ENCODE measurements around the gene MPST.

GRCh38 chr22:37002633-37003032 is 16.9 kb upstream of the MPST start:
- no peak for TF ChIP-seq REST (IDR thresholded peaks at IDR 0.05; ENCODE audit: low read depth)
- TF ChIP-seq EZH2 (IDR thresholded peaks at IDR 0.05), result no peak
- no peak for TF ChIP-seq CTCF (IDR thresholded peaks at IDR 0.05 in 2 of 3, conservative IDR thresholded peaks at IDR 0.05 in 1 of 3; ENCODE audit: borderline replicate concordance in 1 of 3, insufficient read depth in 1 of 3, low read depth in 2 of 3, low read length in 2 of 3)
- no peak for TF ChIP-seq TCF7L2 (IDR thresholded peaks at IDR 0.05; ENCODE audit: borderline replicate concordance, extremely low read depth, insufficient read depth, insufficient read length)
- no peak for TF ChIP-seq POLR2AphosphoS5 (IDR thresholded peaks at IDR 0.05; ENCODE audit: low read depth, low read length)
- no peak for TF ChIP-seq YY1 (IDR thresholded peaks at IDR 0.05; ENCODE audit: extremely low read depth, insufficient replicate concordance, low read depth, low read length)
